Measurements from ENCODE around the gene LARP7.
A peak's percentile ranks its signal among the peaks of the same experiment; 100 is the strongest.

The LARP7 gene

DNA sequence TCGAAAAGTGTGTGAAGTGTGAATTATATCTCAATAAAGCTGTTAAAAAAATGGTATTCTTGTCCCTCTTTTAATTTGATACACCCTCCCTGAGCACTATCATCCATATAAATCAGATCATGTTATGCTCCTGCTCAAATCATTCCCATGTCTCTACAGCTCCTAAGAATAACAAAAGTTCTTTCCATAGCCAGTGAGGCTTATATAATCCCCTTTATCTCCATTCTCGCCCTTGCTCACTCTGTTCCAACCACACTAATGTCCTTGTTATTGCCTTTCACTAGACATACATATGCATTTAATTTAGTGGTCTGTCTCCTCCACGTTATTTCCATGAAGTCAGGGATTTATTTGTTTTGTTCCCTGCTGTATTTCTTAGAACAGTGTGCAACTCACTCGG, 10.7 kb upstream of the LARP7 start:
- TF ChIP-seq RAD21 (IDR thresholded peaks at IDR 0.05; ENCODE audit: low read depth), result no peak

DNA sequence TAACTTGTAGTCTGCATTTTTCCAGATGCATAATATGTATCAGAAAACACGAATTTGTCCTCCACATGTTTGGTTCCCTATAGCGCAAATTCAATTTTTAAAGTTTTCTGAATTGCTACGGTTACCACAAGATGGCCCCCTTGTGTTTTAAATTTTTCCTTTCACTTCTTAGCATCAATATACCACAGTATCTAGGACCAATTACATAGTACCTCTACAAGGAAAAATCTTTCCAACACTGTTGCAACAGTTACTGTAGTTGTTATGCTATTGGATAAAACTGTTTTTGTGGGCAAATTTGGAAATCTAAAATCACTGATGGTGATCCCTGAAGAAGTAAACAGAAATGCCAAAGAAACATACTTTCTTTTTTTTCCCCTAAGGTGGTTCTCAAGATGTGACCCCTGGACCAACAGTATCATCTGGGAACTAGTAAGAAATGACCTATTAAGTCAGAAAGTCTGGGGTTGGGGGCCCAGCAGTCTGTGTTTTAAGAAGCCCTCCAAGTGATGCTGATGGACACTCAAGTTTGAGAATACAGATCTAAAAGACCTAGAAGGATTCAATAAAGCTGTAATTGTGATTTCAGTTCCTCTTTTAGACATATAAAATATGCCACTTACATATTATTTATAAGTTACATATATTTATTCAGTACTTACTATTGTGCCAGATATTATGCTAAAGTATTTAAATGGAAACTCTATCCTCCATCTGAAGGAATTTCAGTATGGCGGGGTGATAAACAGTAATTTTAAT, 3.3 kb upstream of the LARP7 start:
- TF ChIP-seq RAD21 (IDR thresholded peaks at IDR 0.05; ENCODE audit: low read depth) (peak; percentile 56), REST (IDR thresholded peaks at IDR 0.05; ENCODE audit: low read depth) (no peak), TAF1 (IDR thresholded peaks at IDR 0.05; ENCODE audit: low read depth) (no peak)

GRCh38 chr4:112637552-112637866, 566 bp downstream of the LARP7 start:
- TF ChIP-seq CEBPB (IDR thresholded peaks at IDR 0.05) (no peak), TCF12 (IDR thresholded peaks at IDR 0.05; ENCODE audit: low read depth) (no peak), TEAD4 (IDR thresholded peaks at IDR 0.05) (no peak)
- TF ChIP-seq, protein P1, sequence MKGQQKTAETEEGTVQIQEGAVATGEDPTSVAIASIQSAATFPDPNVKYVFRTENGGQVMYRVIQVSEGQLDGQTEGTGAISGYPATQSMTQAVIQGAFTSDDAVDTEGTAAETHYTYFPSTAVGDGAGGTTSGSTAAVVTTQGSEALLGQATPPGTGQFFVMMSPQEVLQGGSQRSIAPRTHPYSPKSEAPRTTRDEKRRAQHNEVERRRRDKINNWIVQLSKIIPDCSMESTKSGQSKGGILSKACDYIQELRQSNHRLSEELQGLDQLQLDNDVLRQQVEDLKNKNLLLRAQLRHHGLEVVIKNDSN (IDR thresholded peaks at IDR 0.05), result no peak
- TF ChIP-seq, protein P2, sequence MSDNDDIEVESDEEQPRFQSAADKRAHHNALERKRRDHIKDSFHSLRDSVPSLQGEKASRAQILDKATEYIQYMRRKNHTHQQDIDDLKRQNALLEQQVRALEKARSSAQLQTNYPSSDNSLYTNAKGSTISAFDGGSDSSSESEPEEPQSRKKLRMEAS (IDR thresholded peaks at IDR 0.05), result 0 out of 2 replicates have a peak, but pooled peaks have one; percentile 2

GRCh38 chr4:112642526-112642925, 5.6 kb downstream of the LARP7 start:
- TF ChIP-seq EP300 (IDR thresholded peaks at IDR 0.05; ENCODE audit: borderline replicate concordance) (no peak), TAF1 (IDR thresholded peaks at IDR 0.05; ENCODE audit: low read depth) (no peak), CREB1 (IDR thresholded peaks at IDR 0.05; ENCODE audit: low read depth) (no peak), NFIC (IDR thresholded peaks at IDR 0.05) (no peak), RAD21 (IDR thresholded peaks at IDR 0.05; ENCODE audit: low read depth) (no peak), TEAD4 (IDR thresholded peaks at IDR 0.05) (no peak), YY1 (IDR thresholded peaks at IDR 0.05; ENCODE audit: low read depth) (no peak), FOXM1 (IDR thresholded peaks at IDR 0.05; ENCODE audit: borderline replicate concordance, low read depth) (no peak), TCF12 (IDR thresholded peaks at IDR 0.05; ENCODE audit: low read depth) (no peak), EGR1 (IDR thresholded peaks at IDR 0.05) (no peak), ZBTB7A (IDR thresholded peaks at IDR 0.05; ENCODE audit: low read depth) (no peak), CEBPB (IDR thresholded peaks at IDR 0.05) (no peak), REST (IDR thresholded peaks at IDR 0.05; ENCODE audit: low read depth) (no peak)
- TF ChIP-seq, protein P1 (IDR thresholded peaks at IDR 0.05), result no peak
- TF ChIP-seq, protein P2 (IDR thresholded peaks at IDR 0.05), result no peak

- no peak for TF ChIP-seq EGR1 (IDR thresholded peaks at IDR 0.05)
- no peak for TF ChIP-seq REST (IDR thresholded peaks at IDR 0.05; ENCODE audit: low read depth)
- TF ChIP-seq FOXM1 (IDR thresholded peaks at IDR 0.05; ENCODE audit: borderline replicate concordance, low read depth), result no peak
- TF ChIP-seq RAD21 (IDR thresholded peaks at IDR 0.05; ENCODE audit: low read depth), result no peak
- TF ChIP-seq CEBPB (IDR thresholded peaks at IDR 0.05), result no peak
- TF ChIP-seq TAF1 (IDR thresholded peaks at IDR 0.05; ENCODE audit: low read depth), result no peak
- no peak for TF ChIP-seq EP300 (IDR thresholded peaks at IDR 0.05; ENCODE audit: borderline replicate concordance)
- TF ChIP-seq, protein P2 (IDR thresholded peaks at IDR 0.05), result no peak
- TF ChIP-seq, protein P1 (IDR thresholded peaks at IDR 0.05), result no peak
- no peak for TF ChIP-seq TCF12 (IDR thresholded peaks at IDR 0.05; ENCODE audit: low read depth)
Observed at GRCh38 chr4:112645541-112646329, 8.8 kb downstream of the LARP7 start.
